Measurements from ENCODE around the gene ZBP1.

GRCh38 chr20:57579898-57580447 lies 40.3 kb downstream of the ZBP1 start:
- TF ChIP-seq USF2 (IDR thresholded peaks at IDR 0.05; ENCODE audit: borderline replicate concordance, low read depth, low read length) (no peak), POLR2AphosphoS5 (IDR thresholded peaks at IDR 0.05; ENCODE audit: low read length) (no peak), BCL11A (IDR thresholded peaks at IDR 0.05; ENCODE audit: low read depth, low read length) (no peak), NFIC (IDR thresholded peaks at IDR 0.05; ENCODE audit: low read depth, low read length) (no peak), TCF12 (IDR thresholded peaks at IDR 0.05; ENCODE audit: low read depth, low read length) (no peak), POU2F2 (IDR thresholded peaks at IDR 0.05; ENCODE audit: borderline replicate concordance, low read depth, low read length) (no peak), SP1 (IDR thresholded peaks at IDR 0.05; ENCODE audit: low read depth, low read length) (no peak)
- TF ChIP-seq, protein P1, sequence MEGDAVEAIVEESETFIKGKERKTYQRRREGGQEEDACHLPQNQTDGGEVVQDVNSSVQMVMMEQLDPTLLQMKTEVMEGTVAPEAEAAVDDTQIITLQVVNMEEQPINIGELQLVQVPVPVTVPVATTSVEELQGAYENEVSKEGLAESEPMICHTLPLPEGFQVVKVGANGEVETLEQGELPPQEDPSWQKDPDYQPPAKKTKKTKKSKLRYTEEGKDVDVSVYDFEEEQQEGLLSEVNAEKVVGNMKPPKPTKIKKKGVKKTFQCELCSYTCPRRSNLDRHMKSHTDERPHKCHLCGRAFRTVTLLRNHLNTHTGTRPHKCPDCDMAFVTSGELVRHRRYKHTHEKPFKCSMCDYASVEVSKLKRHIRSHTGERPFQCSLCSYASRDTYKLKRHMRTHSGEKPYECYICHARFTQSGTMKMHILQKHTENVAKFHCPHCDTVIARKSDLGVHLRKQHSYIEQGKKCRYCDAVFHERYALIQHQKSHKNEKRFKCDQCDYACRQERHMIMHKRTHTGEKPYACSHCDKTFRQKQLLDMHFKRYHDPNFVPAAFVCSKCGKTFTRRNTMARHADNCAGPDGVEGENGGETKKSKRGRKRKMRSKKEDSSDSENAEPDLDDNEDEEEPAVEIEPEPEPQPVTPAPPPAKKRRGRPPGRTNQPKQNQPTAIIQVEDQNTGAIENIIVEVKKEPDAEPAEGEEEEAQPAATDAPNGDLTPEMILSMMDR (IDR thresholded peaks at IDR 0.05 in 2 of 3, conservative IDR thresholded peaks at IDR 0.05 in 1 of 3; ENCODE audit: control insufficient read depth in 2 of 3, extremely low read depth in 1 of 3, insufficient read depth in 1 of 3, low read depth in 3 of 3, low read length in 3 of 3) = no peak
